ENCODE measurements around the gene KDM4B. TPM values are rescaled to one million over a fixed set of nuclear protein-coding genes. Genes with fewer than 3 reads are reported as not detected.

The KDM4B gene
- total and polyA plus RNA-seq, 4 donors: 17.1 to 49.5 (median 24.7) TPM

DNA sequence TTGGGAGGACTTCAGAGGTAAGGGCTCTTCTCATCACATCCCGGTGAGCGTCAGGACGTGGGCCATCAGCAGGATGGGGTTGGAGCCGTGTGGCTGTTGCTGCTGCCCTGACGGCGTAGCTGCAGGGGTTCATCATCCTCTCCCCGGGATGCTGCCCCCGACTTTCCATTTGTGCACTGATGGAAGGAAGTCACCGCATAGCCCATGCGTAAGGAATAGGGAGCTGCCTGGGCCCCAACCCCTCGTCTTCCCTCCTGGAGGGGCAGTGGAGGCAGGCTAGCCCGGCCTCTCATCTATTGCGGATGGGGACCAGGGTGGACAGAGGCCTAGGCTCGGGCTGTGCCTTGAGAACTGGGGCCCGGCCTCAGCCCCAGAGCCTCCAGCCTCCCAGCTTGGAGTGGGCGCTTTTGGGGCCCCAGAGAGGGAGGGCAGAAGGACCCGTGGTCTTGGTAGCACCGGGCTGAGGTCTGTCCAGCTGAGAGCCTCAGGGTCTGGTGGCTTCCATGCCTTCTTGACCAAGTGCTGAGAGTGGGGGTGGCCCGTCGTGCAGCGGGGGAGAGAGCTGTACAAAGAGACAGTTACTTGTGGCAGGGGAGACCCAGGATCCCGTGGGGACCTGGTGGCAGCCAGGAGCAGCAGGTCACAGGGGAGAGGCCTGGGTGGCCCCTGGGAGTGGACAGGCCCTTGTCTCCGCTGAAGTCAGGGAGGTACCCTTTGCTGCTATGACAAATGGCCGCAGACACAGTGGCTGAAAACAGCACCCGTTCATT, 44.0 kb downstream of the KDM4B start:
- Histone ChIP-seq H3K27me3 (ENCODE audit: control insufficient read depth in 3 of 3, insufficient read depth in 3 of 3, low read length in 2 of 3) (no peaks in the 10 kb centered on the region), H3K4me1 (ENCODE audit: control insufficient read depth in 5 of 5, insufficient read depth in 5 of 5, low read length in 5 of 5) (peaks cover 0 to 3% (median 0%) of the 10 kb centered on the region in 5 donors), H3K4me3 (no peak overlapping the region), H3K9ac (ENCODE audit: insufficient read depth in 1 of 2, low read length in 2 of 2) (no peak overlapping the region), H3K27ac (ENCODE audit: low read depth in 1 of 2, low read length in 1 of 2) (no peak overlapping the region), H3K9me3 (ENCODE audit: control insufficient read depth in 4 of 4, insufficient read depth in 3 of 4, low read length in 3 of 4) (no peaks in the 10 kb centered on the region), H3K36me3 (ENCODE audit: control insufficient read depth in 4 of 4, insufficient read depth in 4 of 4, low read length in 4 of 4) (peaks cover 0 to 22% (median 4%) of the 10 kb centered on the region in 4 donors)
- DNase-seq (no peak), ATAC-seq (ENCODE audit: insufficient read depth, low FRiP score) (no peak)
- 93 to 94% methylated on average over 25 of the region's 25 CpGs for WGBS, 2 donors
- TF ChIP-seq CTCF (IDR thresholded peaks at IDR 0.05; ENCODE audit: control extremely low read depth, extremely low read depth): no peak

DNA sequence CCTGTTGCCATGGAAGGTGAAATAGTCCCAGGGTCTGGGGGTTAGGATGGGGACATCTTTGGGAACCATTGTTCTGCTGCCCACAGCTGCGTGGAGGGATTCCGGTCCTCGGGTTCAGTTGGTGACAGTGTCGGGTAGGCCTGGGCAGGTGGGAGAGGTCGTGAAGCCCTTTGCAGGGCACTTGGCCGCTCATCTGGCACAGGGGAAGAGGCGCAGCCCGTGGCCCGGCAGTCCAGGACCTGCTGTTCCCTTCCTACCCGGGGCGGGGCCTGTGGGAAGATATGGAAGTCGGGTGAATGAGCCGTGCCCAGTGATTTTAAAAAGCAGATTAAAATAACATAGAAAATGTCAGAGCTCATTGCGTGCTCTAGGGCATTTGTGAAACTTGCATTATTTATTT, 44.8 kb downstream of the KDM4B start:
- DNase-seq: no peak
- 95 to 97% methylated on average over 14 of the region's 14 CpGs for WGBS, 2 donors

DNA sequence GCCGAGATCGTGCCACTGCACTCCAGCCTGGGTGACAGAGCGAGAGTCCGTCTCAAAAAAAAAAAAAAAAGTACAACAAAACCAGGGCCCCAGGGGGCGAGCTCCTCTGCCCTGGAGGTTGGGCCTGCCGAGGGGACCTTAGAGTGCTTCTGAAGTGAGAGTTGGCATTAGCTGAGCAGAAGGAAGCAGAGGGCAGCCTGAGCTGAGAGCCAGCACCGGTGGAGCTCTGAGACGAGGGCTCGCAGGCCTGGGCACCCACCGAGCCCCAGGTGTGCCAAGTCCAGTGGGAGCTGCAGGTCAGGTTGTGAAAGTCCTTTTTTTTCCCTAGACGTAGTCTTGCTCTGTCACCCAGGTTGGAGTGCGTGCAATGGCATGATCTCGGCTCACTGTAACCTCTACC, 46.0 kb downstream of the KDM4B start:
- TF ChIP-seq CTCF (IDR thresholded peaks at IDR 0.05; ENCODE audit: control extremely low read depth, extremely low read depth): no peak
- Histone ChIP-seq H3K36me3 (ENCODE audit: control insufficient read depth in 4 of 4, insufficient read depth in 4 of 4, low read length in 4 of 4) (peaks cover 2 to 31% (median 8%) of the 10 kb centered on the region in 4 donors), H3K27me3 (ENCODE audit: control insufficient read depth in 3 of 3, insufficient read depth in 3 of 3, low read length in 2 of 3) (no peaks in the 10 kb centered on the region), H3K9me3 (ENCODE audit: control insufficient read depth in 4 of 4, insufficient read depth in 3 of 4, low read length in 3 of 4) (no peaks in the 10 kb centered on the region), H3K4me3 (no peak overlapping the region), H3K4me1 (ENCODE audit: control insufficient read depth in 5 of 5, insufficient read depth in 5 of 5, low read length in 5 of 5) (peaks cover 0 to 3% (median 0%) of the 10 kb centered on the region in 5 donors), H3K9ac (ENCODE audit: insufficient read depth in 1 of 2, low read length in 2 of 2) (no peak overlapping the region), H3K27ac (ENCODE audit: low read depth in 1 of 2, low read length in 1 of 2) (no peak overlapping the region)
- DNase-seq (no peak), ATAC-seq (ENCODE audit: insufficient read depth, low FRiP score) (no peak)
- WGBS, 2 donors: 96% methylated on average over 13 of the region's 13 CpGs

More for the DNA sequence above, 44.8 kb downstream of the KDM4B start:
- no peak overlapping the region for H3K9ac ChIP-seq (ENCODE audit: insufficient read depth in 1 of 2, low read length in 2 of 2)
- peaks cover 0 to 3% (median 0%) of the 10 kb centered on the region in 5 donors for H3K4me1 ChIP-seq (ENCODE audit: control insufficient read depth in 5 of 5, insufficient read depth in 5 of 5, low read length in 5 of 5)
- no peaks in the 10 kb centered on the region for H3K9me3 ChIP-seq (ENCODE audit: control insufficient read depth in 4 of 4, insufficient read depth in 3 of 4, low read length in 3 of 4)
- H3K27me3 ChIP-seq (ENCODE audit: control insufficient read depth in 3 of 3, insufficient read depth in 3 of 3, low read length in 2 of 3): no peaks in the 10 kb centered on the region
- H3K4me3 ChIP-seq: no peak overlapping the region
- ATAC-seq (ENCODE audit: insufficient read depth, low FRiP score): no peak
- peaks cover 2 to 30% (median 5%) of the 10 kb centered on the region in 4 donors for H3K36me3 ChIP-seq (ENCODE audit: control insufficient read depth in 4 of 4, insufficient read depth in 4 of 4, low read length in 4 of 4)
- TF ChIP-seq CTCF (IDR thresholded peaks at IDR 0.05; ENCODE audit: control extremely low read depth, extremely low read depth): no peak
- no peak overlapping the region for H3K27ac ChIP-seq (ENCODE audit: low read depth in 1 of 2, low read length in 1 of 2)
